Gastrocnemius medialis (tissue), 4 donors: Measurements from ENCODE around the gene HCN1.

ENCODE experiments used
- POLR2A ChIP-seq, 2 donors: fragments of 450-650 bp; IDR thresholded peaks; one replicate each; pipeline ENCODE4 v1.6.1; 2017; ENCODE audit warnings: antibody characterized with exemption in 2 of 2, mild to moderate bottlenecking in 2 of 2, moderate library complexity in 2 of 2
- TF ChIP-seq, protein P1 (sequence below), 5 experiments: fragments of 450-650 bp in 3 of 5; fragments of 200-600 bp in 2 of 5; sonication (generic) in 2 of 5; IDR thresholded peaks in 4 of 5; conservative IDR thresholded peaks in 1 of 5; 1 replicate in 4 of 5; 2 replicates in 1 of 5; pipeline ENCODE4 v1.5.1; 2016 to 2019; ENCODE audit warnings: antibody characterized with exemption in 5 of 5, mild to moderate bottlenecking in 3 of 5, moderate library complexity in 3 of 5

DNA sequence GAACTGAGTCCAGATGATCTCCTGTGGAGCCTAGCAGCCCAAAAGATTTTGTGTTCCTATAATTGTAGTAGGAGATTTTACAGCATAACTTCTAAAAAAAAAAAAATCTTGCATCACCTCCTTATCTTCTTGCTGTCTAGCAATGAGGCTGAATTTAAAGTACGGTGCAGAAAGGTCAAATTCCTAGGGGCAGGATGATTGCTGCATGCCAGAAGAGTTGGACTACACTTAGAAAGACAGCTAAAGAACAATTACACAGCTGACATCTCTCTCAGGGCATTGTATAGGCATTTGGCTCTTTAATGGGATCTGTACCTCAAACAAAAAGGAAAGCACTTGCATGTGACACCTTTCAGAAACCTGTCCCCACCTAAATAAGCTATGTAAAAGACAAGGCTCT lies 443.2 kb downstream of the HCN1 start:
- TF ChIP-seq POLR2A (IDR thresholded peaks at IDR 0.05), result no peak
- TF ChIP-seq, protein P1, sequence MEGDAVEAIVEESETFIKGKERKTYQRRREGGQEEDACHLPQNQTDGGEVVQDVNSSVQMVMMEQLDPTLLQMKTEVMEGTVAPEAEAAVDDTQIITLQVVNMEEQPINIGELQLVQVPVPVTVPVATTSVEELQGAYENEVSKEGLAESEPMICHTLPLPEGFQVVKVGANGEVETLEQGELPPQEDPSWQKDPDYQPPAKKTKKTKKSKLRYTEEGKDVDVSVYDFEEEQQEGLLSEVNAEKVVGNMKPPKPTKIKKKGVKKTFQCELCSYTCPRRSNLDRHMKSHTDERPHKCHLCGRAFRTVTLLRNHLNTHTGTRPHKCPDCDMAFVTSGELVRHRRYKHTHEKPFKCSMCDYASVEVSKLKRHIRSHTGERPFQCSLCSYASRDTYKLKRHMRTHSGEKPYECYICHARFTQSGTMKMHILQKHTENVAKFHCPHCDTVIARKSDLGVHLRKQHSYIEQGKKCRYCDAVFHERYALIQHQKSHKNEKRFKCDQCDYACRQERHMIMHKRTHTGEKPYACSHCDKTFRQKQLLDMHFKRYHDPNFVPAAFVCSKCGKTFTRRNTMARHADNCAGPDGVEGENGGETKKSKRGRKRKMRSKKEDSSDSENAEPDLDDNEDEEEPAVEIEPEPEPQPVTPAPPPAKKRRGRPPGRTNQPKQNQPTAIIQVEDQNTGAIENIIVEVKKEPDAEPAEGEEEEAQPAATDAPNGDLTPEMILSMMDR (IDR thresholded peaks at IDR 0.05 in 4 of 5, conservative IDR thresholded peaks at IDR 0.05 in 1 of 5), result no peak
